ENCODE measurements around the gene C17orf50.

C17orf50 gene

GRCh38 chr17:35733366-35733765 lies 27.3 kb upstream of the C17orf50 start:
- DNase-seq (ENCODE audit: low read depth) = no peak
- TF ChIP-seq CTCF (conservative IDR thresholded peaks at IDR 0.05; ENCODE audit: low read length) = no peak
- no peak overlapping the region for H3K4me3 ChIP-seq (ENCODE audit: low read length)

GRCh38 chr17:35734396-35734795 lies 26.3 kb upstream of the C17orf50 start:
- TF ChIP-seq CTCF (conservative IDR thresholded peaks at IDR 0.05; ENCODE audit: low read length) = no peak
- H3K4me3 ChIP-seq (ENCODE audit: low read length) = no peak overlapping the region
- no peak for DNase-seq (ENCODE audit: low read depth)

- TF ChIP-seq CTCF (conservative IDR thresholded peaks at IDR 0.05; ENCODE audit: low read length) = no peak
- no peak for DNase-seq (ENCODE audit: low read depth)
- no peak overlapping the region for H3K4me3 ChIP-seq (ENCODE audit: low read length)
Observed at GRCh38 chr17:35735036-35735805, 25.5 kb upstream of the C17orf50 start.

GRCh38 chr17:35736236-35736635 lies 24.5 kb upstream of the C17orf50 start:
- TF ChIP-seq CTCF (conservative IDR thresholded peaks at IDR 0.05; ENCODE audit: low read length) = no peak
- DNase-seq (ENCODE audit: low read depth) = no peak
- H3K4me3 ChIP-seq (ENCODE audit: low read length) = no peak overlapping the region

GRCh38 chr17:35738519-35739133 lies 22.1 kb upstream of the C17orf50 start:
- H3K4me3 ChIP-seq (ENCODE audit: low read length) = no peak overlapping the region
- no peak for DNase-seq (ENCODE audit: low read depth)
- TF ChIP-seq CTCF (conservative IDR thresholded peaks at IDR 0.05; ENCODE audit: low read length) = no peak

- TF ChIP-seq CTCF (conservative IDR thresholded peaks at IDR 0.05; ENCODE audit: low read length) = no peak
- no peak overlapping the region for H3K4me3 ChIP-seq (ENCODE audit: low read length)
- DNase-seq (ENCODE audit: low read depth) = no peak
Observed at GRCh38 chr17:35740216-35740615, 20.5 kb upstream of the C17orf50 start.

All from AG10803 (cell line).